Measurements from ENCODE around the gene SHCBP1L. TPM values are rescaled to one million over a fixed set of nuclear protein-coding genes. Genes with fewer than 3 reads are reported as not detected.

The SHCBP1L gene
- total RNA-seq, 1 experiment from 2014 or later: not detected

GRCh38 chr1:182861994-182862393 lies 91.0 kb downstream of the SHCBP1L start:
- ChIA-PET CTCF (no interaction called here), POLR2A (no interaction called here)
- Histone ChIP-seq H3K36me3 (ENCODE audit: control insufficient read depth, insufficient read depth, low read length) (peaks cover 92% of the 10 kb centered on the region), H3K27me3 (ENCODE audit: control insufficient read depth, insufficient read depth, low read length) (no peaks in the 10 kb centered on the region), H3K4me3 (ENCODE audit: low read depth in 2 of 2, low read length in 2 of 2) (no peak overlapping the region), H3K9me3 (ENCODE audit: control insufficient read depth, insufficient read depth, low read depth, low read length) (no peaks in the 10 kb centered on the region), H3K4me1 (ENCODE audit: control insufficient read depth, insufficient read depth, low read length) (no peaks in the 10 kb centered on the region), H3K27ac (ENCODE audit: low read length) (no peak overlapping the region)
- intact Hi-C loops (cut with micrococcal nuclease; ENCODE audit: unreplicated experiment) (no loop called here), in situ Hi-C loops (cut with HindIII; ENCODE audit: low pct_unique_long_range_greater_than_20kb, low sequenced_read_pairs) (no loop called here)
- ATAC-seq (no peak), DNase-seq (ENCODE audit: low read depth, low spot score) (no peak)
- no TSS peak for BruUV-seq (replicated peaks)
- TF ChIP-seq, protein P1, sequence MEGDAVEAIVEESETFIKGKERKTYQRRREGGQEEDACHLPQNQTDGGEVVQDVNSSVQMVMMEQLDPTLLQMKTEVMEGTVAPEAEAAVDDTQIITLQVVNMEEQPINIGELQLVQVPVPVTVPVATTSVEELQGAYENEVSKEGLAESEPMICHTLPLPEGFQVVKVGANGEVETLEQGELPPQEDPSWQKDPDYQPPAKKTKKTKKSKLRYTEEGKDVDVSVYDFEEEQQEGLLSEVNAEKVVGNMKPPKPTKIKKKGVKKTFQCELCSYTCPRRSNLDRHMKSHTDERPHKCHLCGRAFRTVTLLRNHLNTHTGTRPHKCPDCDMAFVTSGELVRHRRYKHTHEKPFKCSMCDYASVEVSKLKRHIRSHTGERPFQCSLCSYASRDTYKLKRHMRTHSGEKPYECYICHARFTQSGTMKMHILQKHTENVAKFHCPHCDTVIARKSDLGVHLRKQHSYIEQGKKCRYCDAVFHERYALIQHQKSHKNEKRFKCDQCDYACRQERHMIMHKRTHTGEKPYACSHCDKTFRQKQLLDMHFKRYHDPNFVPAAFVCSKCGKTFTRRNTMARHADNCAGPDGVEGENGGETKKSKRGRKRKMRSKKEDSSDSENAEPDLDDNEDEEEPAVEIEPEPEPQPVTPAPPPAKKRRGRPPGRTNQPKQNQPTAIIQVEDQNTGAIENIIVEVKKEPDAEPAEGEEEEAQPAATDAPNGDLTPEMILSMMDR (IDR thresholded peaks at IDR 0.05): no peak
- TF ChIP-seq SIN3A (IDR thresholded peaks at IDR 0.05; ENCODE audit: borderline replicate concordance, insufficient read depth, low read depth, low read length) (no peak), REST (IDR thresholded peaks at IDR 0.05; ENCODE audit: insufficient read depth in 1 of 2, low read depth in 2 of 2, low read length in 1 of 2) (no peak), TCF7L2 (IDR thresholded peaks at IDR 0.05; ENCODE audit: low read depth, low read length) (no peak), POLR2AphosphoS5 (IDR thresholded peaks at IDR 0.05; ENCODE audit: low read depth, low read length) (no peak)

DNA sequence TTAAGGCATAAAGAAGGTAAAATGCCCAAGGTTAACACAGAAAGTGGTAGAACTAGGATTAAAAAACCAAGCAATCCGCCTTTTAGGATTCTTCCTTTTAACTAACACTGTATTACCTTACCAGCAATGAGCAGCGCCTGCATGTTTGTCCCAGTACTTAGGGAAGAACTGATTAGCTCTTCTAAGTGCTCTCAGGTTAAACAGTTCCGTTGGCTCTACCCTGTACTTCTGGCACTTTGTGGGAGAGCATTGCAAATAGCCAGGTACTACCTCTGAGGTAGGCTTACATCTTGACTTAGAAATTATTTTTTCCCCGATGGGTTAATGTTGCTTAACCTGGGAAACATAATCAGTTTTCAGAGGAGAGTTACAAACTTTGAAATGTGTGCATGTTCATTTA lies 92.3 kb downstream of the SHCBP1L start:
- CTCF ChIA-PET: no interaction called here
- no peak for ATAC-seq
- no peaks in the 10 kb centered on the region for H3K27me3 ChIP-seq (ENCODE audit: control insufficient read depth, insufficient read depth, low read length)
- no peak for DNase-seq (ENCODE audit: low read depth, low spot score)
- H3K4me1 ChIP-seq (ENCODE audit: control insufficient read depth, insufficient read depth, low read length): no peaks in the 10 kb centered on the region
- POLR2A ChIA-PET: no interaction called here
- in situ Hi-C loops (cut with HindIII; ENCODE audit: low pct_unique_long_range_greater_than_20kb, low sequenced_read_pairs): no loop called here
- intact Hi-C loops (cut with micrococcal nuclease; ENCODE audit: unreplicated experiment): no loop called here
- no peak overlapping the region for H3K27ac ChIP-seq (ENCODE audit: low read length)
- no peak overlapping the region for H3K4me3 ChIP-seq (ENCODE audit: low read depth in 2 of 2, low read length in 2 of 2)
- peaks cover 89% of the 10 kb centered on the region for H3K36me3 ChIP-seq (ENCODE audit: control insufficient read depth, insufficient read depth, low read length)
- no TSS peak for BruUV-seq (replicated peaks)
- no peaks in the 10 kb centered on the region for H3K9me3 ChIP-seq (ENCODE audit: control insufficient read depth, insufficient read depth, low read depth, low read length)
- no peak for TF ChIP-seq SIN3A (IDR thresholded peaks at IDR 0.05; ENCODE audit: borderline replicate concordance, insufficient read depth, low read depth, low read length)

DNA sequence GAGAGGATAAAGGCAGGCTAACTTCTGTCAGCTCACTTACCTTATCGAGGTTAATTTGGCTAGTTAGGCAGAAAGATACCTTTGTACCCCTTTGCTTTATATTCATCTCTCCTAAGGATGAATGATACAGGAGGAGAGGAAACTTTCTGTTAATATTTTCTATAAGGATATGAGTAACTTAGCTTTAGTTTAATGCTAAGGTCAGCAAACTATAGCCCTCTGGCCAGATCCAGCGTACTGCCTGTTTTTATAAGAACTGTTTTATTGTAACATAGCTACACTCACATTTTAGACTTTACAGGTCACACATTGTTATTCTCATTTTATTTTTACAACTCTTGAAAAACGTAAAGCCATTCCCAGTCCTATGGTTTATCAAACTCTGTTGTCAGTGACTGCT lies 95.8 kb downstream of the SHCBP1L start:
- CTCF ChIA-PET: no interaction called here
- TF ChIP-seq POLR2AphosphoS5 (IDR thresholded peaks at IDR 0.05; ENCODE audit: low read depth, low read length) (no peak), SIN3A (IDR thresholded peaks at IDR 0.05; ENCODE audit: borderline replicate concordance, insufficient read depth, low read depth, low read length) (no peak), TCF7L2 (IDR thresholded peaks at IDR 0.05; ENCODE audit: low read depth, low read length) (no peak), REST (IDR thresholded peaks at IDR 0.05; ENCODE audit: insufficient read depth in 1 of 2, low read depth in 2 of 2, low read length in 1 of 2) (no peak)
- TF ChIP-seq, protein P1 (IDR thresholded peaks at IDR 0.05): no peak
- ATAC-seq (no peak), DNase-seq (ENCODE audit: low read depth, low spot score) (no peak)
- H3K36me3 ChIP-seq (ENCODE audit: control insufficient read depth, insufficient read depth, low read length): peaks cover 92% of the 10 kb centered on the region
- in situ Hi-C loops (cut with HindIII; ENCODE audit: low pct_unique_long_range_greater_than_20kb, low sequenced_read_pairs) (no loop called here), intact Hi-C loops (cut with micrococcal nuclease; ENCODE audit: unreplicated experiment) (no loop called here)
- no TSS peak for BruUV-seq (replicated peaks)
- H3K27me3 ChIP-seq (ENCODE audit: control insufficient read depth, insufficient read depth, low read length): no peaks in the 10 kb centered on the region
- H3K9me3 ChIP-seq (ENCODE audit: control insufficient read depth, insufficient read depth, low read depth, low read length): no peaks in the 10 kb centered on the region
- H3K4me3 ChIP-seq (ENCODE audit: low read depth in 2 of 2, low read length in 2 of 2): no peak overlapping the region
- no peak overlapping the region for H3K27ac ChIP-seq (ENCODE audit: low read length)
- POLR2A ChIA-PET: no interaction called here
- no peaks in the 10 kb centered on the region for H3K4me1 ChIP-seq (ENCODE audit: control insufficient read depth, insufficient read depth, low read length)
